Iris pigment epithelial cell (primary cell): Measurements from ENCODE around the gene TBCA.

ENCODE experiments used
- DNase-seq: peaks from one replicate; pipeline ENCODE4 v3.0.0-alpha.2; 2011; ENCODE audit warnings: low read depth

The TBCA gene, protein sequence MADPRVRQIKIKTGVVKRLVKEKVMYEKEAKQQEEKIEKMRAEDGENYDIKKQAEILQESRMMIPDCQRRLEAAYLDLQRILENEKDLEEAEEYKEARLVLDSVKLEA

DNA sequence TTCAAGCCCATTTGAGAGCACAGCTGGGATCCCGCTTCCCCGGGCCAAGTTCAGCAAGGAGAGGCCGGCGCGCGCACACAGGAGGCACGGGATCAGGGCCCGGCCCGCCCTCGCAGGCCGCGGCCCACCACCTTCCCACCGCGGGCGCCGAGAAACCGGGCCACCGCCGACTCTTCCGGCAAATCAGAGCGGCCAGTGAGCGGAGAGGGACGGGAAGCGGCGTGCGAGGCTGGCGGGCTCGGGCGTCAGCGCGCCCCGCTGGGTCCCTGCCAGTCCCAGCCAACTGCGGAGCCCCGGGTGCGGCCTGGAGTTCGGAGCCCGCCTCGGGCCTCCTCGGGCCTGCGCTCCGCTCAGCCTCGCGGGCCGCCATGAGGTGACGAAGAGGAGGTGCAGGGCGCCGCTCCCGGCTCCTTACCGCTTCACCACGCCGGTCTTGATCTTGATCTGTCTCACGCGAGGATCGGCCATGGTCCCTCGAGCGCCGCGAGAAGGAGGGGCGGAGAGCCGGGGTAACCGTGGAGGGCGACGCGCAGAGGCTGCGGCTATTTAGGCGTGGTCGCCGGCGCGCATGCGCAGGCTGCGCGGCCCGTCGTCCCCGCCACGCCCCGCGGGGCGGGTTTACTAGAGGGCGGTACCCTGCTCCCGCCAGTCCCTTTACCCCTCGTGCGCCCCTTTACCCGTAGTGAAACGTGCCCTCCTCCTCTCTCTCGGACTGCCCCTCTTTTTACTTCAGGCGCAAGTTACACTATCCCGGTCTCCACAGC, at the start of gene TBCA:
TSS of gene TBCA (minus strand) at position 550 of the 764 bp plus-strand sequence. CDS start at position 468, 82 bp downstream.
- DNase-seq = peak; percentile 89

DNA sequence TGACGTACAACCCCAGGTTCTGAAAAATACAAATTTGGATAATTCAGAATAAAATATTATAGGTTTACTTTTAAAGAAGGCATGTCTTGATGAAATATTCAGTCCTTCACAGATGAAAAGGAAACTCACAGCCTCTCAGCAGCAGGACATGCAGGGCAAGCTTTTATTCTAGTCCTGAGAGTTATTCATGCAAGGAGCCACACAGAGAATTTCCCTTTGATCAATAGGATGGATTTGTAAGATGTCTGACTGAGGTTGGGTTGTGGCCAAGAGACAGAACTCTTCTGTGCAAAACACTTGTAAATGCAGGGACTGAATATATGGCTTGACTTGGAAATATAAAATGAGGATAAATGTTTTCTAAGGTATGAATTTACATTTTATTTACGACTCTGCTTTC, 48.8 kb upstream of the TBCA start:
- no peak for DNase-seq

DNA sequence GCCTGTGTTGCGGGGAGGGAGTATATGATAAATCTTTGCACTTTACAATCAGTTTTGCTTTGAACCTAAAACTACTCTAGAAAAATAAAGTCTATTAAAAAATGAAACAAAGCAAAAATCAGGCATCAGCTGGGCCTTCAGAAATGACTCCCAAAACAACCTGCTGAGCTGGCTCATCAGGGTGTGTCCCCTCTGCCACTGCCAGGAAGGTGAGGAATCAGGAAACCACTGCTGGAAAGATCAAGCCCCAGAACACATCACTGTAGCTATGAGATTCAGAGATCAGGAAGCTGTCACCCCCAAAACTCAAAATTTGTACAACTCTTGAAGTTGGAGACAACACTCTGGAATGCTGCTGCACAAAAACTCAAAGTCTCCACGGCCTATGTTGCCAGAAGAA, 40.5 kb upstream of the TBCA start:
- DNase-seq = no peak

DNA sequence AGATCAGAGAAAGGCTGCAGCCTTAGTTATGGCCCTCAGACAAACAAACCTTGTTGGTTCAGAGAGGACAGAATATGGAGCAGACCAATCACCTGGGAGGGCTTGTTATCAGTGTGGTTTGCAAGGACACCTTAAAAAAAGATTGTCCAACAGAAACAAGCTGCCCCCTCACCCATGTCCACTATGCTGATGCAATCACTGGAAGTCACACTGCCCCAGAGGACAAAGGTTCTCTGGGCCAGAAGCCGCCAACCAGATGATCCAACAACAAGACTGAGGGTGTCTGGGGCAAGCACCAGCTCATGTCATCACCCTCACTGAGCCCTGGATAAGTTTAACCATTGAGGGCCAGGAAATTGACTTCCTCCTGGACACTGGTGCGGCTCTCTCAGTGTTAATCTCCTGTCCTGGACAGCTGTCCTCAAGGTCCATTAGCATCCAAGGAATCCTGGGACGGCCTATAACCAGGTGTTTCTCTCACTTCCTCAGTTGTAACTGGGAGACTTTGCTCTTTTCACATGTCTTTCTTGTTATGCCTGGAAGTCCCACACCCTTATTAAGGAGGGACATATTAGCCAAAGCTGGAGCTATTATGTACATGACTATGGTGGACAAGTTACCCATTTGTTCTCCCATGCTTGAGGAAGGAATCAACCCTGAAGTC, 36.9 kb upstream of the TBCA start:
- DNase-seq = no peak

DNA sequence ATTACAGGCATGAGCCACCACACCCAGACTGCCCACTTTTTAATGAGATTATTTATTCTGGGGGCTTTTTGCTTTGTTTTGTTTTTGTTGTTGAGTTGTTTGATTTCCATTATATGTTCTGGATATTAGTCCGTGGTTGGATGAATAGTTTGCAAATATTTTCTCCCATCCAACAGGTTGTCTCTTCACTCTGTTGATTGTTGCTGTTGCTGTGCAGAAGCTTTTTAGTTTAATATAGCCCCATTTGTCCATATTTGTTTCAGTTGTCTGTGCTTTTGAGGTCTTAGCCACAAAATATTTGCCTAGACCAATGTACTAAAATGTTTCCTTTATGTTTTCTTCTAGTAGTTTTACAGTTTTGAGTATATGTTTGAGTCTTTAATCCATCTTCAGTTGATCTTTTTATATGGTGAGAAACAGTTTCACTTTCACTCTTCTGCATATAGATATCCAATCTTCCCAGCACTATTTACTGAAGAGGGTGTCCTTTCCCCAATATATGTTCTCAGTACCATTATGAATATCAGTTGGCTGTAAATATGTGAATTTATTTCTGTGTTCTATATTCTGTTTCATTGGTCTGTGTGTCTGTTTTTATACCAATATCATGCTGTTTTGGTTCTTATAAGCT, 30.2 kb upstream of the TBCA start:
- DNase-seq = peak; percentile 7

DNA sequence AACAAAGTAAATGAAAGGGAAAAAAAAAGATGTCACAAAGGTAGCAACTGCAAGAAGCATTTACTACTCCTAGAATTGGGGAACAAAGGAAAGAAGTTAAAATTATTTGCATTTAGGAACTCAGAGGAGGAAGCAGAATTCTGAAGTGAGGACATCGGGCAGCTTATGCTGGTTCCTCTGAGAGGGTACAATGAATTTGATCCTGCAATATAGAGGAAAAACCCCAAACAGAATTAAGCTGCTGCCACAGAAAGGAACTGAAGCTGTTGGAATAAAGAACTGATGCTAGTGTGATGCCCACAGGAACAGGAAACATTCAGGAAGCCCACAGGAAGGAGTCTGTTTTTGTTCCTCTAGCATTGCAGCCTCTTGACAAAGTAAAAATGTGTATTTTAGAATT, 22.3 kb upstream of the TBCA start:
- DNase-seq = no peak

DNA sequence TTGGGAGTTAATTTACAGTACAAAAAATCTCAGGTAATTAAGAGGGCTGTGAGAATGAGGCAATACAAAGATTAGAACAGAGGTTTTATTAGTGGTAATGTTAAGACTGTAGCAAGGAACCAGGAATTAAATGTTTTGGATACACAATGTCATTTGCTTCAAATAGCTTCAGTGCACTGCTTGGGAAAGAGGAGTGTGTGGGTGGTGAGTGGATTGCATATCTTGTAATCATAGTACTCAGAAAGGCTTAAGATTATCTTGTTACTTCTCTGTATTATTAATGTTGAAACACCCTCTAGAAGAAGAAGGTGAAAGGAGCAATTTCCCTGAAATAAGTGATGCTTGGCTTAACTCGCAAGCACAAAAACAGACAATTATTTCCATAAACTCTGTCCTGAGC, 21.0 kb upstream of the TBCA start:
- DNase-seq = peak; percentile 16

DNA sequence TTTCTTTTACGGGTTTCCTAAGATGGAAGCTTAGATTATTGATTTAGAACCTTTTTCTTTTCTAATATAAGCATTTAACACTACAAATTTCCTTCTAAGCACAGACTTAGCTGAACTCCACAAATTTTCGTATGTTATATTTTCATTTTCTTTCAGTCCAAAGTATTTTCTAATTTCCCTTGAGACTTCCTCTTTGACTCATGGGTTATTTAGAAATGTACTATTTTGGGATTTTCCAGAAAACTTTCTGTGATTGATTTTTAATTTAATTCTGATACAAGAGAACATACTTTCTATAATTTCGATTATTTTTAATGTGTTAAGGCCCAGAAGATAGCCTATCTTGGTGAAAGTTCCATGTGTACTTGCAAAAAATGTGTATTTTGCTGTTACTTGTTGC, 19.7 kb upstream of the TBCA start:
- DNase-seq = no peak

DNA sequence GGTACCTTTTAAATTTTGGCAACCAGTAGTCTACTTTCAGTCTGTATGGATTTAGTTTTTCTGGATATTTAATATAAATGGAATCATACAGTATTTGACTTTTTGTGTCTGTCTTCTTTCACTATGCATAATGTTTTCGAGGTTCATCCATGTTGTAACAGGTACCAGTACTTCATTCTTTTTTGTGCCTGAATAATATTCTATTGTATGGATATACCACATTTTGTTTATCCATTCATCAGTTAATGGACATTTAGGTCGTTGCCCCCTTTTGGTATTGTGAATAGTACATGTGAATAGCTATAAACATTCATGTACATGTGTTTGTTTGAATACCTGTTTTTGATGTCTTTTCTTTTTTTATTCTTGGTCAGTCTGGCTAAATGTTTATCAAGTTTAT, 19.1 kb upstream of the TBCA start:
- no peak for DNase-seq

DNA sequence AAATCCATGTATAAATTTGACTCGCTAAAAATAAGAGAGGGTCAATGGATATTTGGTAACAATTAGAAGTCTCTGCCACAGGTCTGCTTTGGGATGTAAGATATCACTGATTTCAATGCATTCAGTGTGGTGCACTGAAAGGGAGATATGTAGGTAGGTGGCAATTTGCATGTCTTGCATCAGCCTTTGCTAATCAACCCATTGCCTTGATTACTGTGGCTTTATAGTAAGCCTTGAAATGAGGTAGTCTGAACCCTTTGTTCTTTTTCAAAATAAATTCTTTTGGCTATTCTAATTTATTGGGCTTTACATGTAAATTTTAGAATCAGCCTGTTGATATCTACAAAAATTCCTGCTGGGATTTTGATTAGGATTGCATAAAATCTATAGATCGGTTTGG, 15.8 kb upstream of the TBCA start:
- no peak for DNase-seq

DNA sequence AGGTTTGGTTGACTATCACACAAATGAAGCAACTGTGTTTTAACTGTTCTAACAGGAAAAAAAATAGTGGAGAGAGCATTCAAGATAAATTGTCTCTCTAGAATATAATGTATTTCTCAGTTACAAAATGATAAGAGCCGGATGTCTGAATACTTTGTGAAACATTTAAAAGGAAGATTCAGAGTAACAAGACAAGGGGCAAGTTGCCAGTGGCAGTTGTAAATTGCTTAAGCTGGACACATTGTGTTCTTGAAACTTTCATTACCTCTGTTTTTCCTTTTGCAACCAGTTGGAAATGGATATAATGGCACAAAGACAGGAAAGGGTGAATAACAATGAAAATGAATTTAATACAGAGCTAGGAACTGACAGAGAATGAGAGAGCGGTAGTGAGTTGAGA, 15.2 kb upstream of the TBCA start:
- no peak for DNase-seq

DNA sequence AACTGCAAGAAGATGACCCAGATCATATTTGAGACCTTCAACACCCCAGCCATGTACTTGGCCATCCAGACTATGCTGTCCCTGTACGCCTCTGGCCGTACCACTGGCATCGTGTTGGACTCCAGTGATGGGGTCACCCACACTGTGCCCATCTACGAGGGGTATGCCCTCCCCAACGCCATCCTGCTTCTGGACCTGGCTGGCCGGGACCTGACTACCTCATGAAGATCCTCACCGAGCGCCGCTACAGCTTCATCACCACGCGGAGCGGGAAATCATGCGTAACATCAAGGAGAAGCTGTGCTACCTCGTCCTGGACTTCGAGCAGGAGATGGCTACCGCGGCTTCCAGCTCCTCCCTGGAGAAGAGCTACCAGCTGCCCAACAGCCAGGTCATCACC, 9.1 kb upstream of the TBCA start:
- DNase-seq = no peak

DNA sequence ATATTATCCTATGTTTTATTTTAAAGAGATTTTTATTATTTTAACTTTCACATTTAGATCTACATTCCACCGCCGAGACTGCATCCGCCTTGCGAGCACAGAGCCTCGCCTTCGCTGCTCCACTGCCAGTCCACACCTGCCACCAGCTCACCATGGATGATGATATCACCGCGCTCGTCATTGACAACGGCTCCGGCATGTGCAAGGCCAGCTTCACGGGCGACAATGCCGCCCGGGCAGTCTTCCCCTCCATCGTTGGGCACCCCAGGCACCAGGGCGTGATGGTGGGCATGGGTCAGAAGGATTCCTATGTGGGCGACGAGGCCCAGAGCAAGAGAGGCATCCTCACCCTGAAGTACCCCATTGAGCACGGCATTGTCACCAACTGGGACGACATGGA, 8.6 kb upstream of the TBCA start:
- no peak for DNase-seq

DNA sequence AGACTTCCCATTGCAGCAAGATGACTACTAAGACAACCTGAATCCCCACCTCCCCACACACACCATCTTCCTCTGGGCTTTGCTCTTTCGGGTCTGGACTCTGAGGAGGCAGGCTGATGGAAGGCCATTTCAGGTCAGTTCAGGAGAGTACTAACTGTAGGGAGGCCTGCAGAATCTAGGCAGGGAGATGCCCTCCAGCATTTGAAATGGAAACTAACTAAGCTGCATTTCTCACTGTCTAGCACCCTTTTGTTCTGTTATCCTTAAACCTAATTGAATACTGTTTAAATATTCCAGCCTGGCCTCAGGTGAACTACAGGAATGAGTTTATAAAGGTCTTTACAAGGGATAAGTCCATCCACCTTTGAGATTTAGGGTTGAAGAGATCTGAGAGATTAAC, 4.9 kb upstream of the TBCA start:
- no peak for DNase-seq

DNA sequence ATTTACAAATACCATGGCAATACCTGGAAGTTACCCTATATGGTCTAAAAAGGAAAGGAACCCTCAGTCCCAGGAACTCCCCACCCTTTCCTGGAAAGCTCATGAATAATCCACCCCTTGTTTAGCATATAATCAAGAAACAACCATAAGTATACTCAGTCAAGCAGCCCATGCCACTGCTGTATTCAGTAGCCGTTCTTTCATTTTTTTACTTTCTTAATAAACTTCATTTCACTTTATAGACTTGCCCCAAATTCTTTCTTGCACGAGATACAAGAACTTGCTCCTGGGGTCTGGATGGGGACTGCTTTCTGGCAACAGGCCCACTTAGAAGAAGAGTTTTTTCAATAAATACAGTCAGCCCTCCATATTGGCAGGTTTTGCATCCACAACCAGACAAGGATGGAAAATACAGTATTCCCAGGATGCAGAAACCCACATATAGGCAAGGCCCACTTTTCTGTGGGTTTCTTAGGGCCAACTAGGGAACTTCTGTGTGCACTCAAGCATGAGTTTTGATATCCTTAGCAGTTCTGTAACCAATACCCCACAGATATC, 2.8 kb upstream of the TBCA start:
- DNase-seq = no peak

DNA sequence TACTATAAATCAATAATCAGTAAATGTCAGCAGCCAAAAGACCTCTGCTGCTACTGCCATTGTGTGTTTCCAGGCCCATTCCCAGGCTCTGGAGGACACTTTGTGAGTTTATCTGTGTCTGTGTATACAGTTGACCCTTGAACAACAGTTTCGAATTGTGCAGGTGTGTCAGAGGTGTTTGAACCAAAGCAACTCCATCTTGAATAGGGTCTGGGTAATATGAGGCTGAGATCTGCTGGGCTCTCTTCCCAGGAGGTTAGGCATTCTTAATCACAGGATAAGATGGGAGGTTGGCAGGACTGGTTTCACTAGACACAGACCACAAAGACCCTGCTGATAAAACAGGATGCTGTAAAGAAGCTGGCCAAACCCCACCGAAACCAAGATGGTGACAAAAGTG, 2.3 kb upstream of the TBCA start:
- DNase-seq = no peak

DNA sequence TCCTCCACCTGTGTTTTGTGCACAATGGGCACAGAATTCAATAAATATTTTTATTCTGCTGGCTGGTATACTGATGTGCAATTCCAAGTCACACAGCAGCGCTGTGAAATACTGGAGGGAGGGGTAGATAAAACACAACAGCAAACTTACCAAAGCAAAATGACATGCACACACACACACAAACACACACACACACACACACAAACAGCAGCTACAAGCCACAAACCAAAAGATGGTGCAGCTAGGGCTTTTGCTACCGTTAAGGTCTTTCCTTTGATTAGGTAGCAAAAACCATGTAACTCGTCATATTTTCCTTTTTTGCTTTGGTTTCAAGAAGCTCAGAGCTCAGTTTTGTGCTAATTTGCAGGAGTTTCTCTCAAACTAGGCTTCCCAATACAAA, 1.8 kb upstream of the TBCA start:
- DNase-seq = no peak

DNA sequence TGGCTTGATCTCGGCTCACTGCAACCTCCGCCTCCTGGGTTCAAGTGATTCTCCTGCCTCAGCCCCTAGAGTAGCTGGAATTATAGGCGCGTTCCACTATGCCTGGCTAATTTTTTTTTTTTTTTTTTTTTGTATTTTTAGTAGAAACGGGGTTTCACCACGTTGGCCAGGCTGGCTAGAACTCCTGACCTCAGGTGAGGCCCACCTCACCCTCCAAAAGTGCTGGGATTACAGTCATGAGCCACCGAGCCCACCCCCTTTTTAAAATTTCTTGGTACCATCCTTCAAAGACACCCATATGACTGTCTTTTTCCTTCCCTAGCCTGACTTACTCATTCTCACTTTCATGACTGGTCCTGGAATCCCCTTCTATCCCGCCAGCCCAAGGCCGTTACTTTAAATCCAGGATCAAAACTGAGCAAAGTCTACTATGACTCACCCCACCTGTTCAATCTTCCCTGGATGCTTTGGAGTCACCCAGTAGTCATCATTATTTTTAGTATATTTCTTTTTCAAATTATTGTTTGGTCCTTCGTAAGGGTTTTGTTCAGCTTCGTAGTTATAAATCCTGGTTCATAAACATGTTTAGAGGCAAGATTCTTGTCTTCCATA, 1.2 kb upstream of the TBCA start:
- no peak for DNase-seq

DNA sequence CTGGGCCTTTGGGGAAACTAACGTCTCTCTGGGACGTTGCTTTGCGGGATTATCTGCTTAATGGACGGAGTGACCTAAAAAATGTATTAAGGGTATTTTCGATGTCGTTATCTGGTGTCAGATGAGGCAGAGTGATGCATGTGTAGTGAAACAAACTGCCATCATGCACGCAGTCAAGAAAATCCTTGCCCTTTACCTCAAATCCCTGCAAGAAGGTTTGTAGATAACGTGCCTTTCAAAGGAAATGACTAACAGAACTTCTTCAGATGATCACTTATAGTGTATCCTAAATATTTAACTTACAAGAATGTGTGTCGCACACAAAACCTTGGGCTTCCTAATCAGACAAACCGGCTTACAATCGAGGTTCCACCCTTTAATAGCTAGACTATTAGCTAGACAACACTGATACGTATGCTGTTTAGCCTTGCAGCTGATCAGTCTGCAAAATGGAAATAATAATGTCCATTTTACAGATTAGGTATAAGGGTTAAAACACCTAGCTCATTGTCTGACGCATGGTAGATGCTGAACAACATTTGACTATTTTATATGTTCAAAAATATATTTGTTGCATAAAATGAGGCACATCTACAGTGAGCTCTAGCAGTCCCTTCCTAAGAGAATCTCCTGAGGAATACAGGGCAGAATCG, 541 bp upstream of the TBCA start:
- peak; percentile 56 for DNase-seq

DNA sequence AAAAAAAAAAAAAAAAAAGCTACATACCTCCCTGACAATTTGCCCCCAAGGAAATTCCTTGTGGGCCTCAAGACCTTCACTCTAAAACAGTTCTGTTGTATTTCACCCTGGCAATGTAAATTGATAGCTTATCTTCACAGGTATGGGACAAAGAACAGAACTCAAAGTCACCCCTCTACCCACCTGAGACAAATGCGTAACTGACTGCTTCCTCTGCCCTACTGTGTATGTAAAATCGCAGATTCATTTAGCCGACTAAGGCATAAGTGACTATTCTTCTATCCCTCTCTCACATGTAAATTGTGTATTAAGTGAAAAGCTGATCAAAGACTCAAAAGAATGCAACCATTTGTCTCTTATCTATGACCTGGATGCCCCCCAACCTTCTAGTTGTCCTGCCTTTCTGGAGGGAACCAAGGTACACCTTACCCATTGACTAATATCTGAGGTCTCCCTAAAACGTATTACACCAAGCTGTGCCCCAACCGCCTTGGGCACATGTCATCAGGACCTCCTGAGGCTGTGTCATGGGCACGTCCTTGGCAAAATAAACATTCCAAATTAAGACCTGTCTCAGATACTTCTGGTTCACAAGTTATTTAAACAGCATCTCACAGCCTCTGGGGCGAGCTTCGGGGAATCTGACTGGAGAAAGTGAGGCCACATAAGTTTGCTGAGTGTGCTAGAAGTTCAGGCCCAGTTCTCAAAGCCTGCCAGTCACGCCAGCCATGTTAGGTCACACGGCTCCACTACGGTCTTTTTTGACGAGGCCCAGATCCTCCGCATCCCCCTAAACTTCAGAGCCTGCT, 954 bp downstream of the TBCA start:
- DNase-seq = no peak

DNA sequence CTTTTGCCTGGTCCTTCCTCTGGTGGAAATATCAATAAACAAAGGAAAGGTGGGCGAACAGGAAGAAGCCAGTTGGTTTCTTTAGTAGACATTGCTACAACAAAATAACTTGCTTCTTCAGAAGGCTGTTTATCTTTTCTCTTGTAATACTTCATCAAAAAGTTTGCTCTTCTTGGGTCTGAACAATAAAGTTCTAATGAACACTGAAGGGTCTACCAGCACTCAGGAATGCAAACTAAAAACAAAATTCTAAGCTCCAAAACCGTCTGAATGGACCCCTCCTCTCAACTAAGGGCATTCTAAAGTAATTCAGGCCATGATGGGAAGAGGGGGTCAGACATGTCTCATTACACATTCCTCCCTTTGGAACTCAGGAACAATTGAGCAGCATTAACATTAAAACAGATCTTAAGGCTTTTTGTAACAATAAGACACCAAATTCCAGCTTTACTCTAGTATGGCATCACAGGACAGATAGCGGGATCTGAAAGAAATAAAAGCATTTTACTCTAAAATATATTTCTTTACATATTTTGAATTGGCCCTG, 2.3 kb downstream of the TBCA start:
- DNase-seq = no peak
